HepG2 (cell line): ENCODE results near the gene CDK14. TPM values are rescaled to one million over a fixed set of nuclear protein-coding genes. Genes with fewer than 3 reads are reported as not detected.

Experiments used
- AHR ChIP-seq: IDR thresholded peaks from 2 replicates; pipeline ENCODE4 v1.6.1; 2018; ENCODE audit warnings: missing genetic modification reagents, missing compliant biosample characterization
- FOXM1 ChIP-seq: sonication (generic); formaldehyde crosslinking; IDR thresholded peaks from 2 replicates; pipeline ENCODE4 v1.5.0; 2020; ENCODE audit warnings: missing genetic modification reagents
- HOXA9 ChIP-seq: sonication (generic); formaldehyde crosslinking; IDR thresholded peaks from 2 replicates; pipeline ENCODE4 v1.8.1; 2022; ENCODE audit warnings: missing genetic modification reagents, mild to moderate bottlenecking, moderate library complexity, borderline replicate concordance
- MIXL1 ChIP-seq: IDR thresholded peaks from 2 replicates; pipeline ENCODE4 v1.6.1; 2016
- NR2F1 ChIP-seq, 2 experiments: fragments of 450-650 bp in 1 of 2; formaldehyde crosslinking in 1 of 2; IDR thresholded peaks; 2 replicates each; pipeline versions ENCODE4 v1.5.0 to v1.6.1; 2016 to 2020; ENCODE audit warnings: mild to moderate bottlenecking in 1 of 2, missing compliant biosample characterization in 1 of 2, missing genetic modification reagents in 1 of 2, moderate library complexity in 1 of 2
- REXO4 ChIP-seq: sonication (generic); formaldehyde crosslinking; IDR thresholded peaks from 2 replicates; pipeline ENCODE4 v1.8.0; 2022; ENCODE audit warnings: missing genetic modification reagents, mild to moderate bottlenecking, borderline replicate concordance
- SMC3 ChIP-seq: IDR thresholded peaks from 2 replicates; pipeline ENCODE4 v1.6.1; 2011; ENCODE audit warnings: low read length, improper control_type of control experiment
- TRIM24 ChIP-seq: sonication (generic); formaldehyde crosslinking; IDR thresholded peaks from 2 replicates; pipeline ENCODE4 v1.8.0; 2022; ENCODE audit warnings: mild to moderate bottlenecking, missing genetic modification reagents
- ZBTB10 ChIP-seq: sonication (generic); formaldehyde crosslinking; IDR thresholded peaks from 2 replicates; pipeline ENCODE4 v1.4.0; 2020; ENCODE audit warnings: missing genetic modification reagents, borderline replicate concordance
- ZBTB20 ChIP-seq: sonication (generic); formaldehyde crosslinking; IDR thresholded peaks from 2 replicates; pipeline ENCODE4 v1.8.1; 2023; ENCODE audit warnings: missing genetic modification reagents, low read depth, mild to moderate bottlenecking, borderline replicate concordance
- ZC3H13 ChIP-seq: sonication (generic); formaldehyde crosslinking; IDR thresholded peaks from 2 replicates; pipeline ENCODE4 v1.8.1; 2023; ENCODE audit warnings: mild to moderate bottlenecking, missing genetic modification reagents, moderate library complexity
- ZKSCAN1 ChIP-seq: fragments of 150-350 bp; IDR thresholded peaks from 2 replicates; pipeline ENCODE4 v1.6.1; 2014; ENCODE audit warnings: low read length
- ZNF772 ChIP-seq: sonication (generic); formaldehyde crosslinking; IDR thresholded peaks from 2 replicates; pipeline ENCODE4 v1.5.0; 2020; ENCODE audit warnings: mild to moderate bottlenecking, missing genetic modification reagents
- polyA plus RNA-seq, 8 experiments: library from polyadenylated mRNA; depleted of rRNA in 3 of 8; stranded (reverse) in 7 of 8; unstranded in 1 of 8; fragments of >200 nt; fragmentation: Illumina TruSeq in 4 of 8; extraction: Trizol in 4 of 8; gene quantifications; 2 replicates each; pipeline versions ENCODE4 v1.2.1 to v1.2.3, GENCODE V29; 2011 to 2016; ENCODE audit warnings: low read depth in 4 of 8, missing spikeins in 1 of 8, mixed read lengths in 1 of 8; ENCODE audit not compliant: insufficient read depth in 1 of 8
- total RNA-seq, 5 experiments: library from RNA; depleted of rRNA; stranded (reverse); fragments of >200 nt; fragmentation: Illumina TruSeq; extraction: Trizol; gene quantifications; 2 replicates each; pipeline ENCODE4 v1.2.3, GENCODE V29; 2016; ENCODE audit warnings: low read depth in 1 of 5
- TF ChIP-seq, protein P1 (sequence below): sonication (generic); formaldehyde crosslinking; conservative IDR thresholded peaks from 2 replicates; pipeline ENCODE4 v1.5.0; 2020; ENCODE audit warnings: missing genetic modification reagents

CDK14 gene
- total and polyA plus RNA-seq, 2 of the 13 experiments (the other 11 are each of a cell fraction or from before 2014, with no cell fraction given), result 0.26 to 0.71 TPM

DNA sequence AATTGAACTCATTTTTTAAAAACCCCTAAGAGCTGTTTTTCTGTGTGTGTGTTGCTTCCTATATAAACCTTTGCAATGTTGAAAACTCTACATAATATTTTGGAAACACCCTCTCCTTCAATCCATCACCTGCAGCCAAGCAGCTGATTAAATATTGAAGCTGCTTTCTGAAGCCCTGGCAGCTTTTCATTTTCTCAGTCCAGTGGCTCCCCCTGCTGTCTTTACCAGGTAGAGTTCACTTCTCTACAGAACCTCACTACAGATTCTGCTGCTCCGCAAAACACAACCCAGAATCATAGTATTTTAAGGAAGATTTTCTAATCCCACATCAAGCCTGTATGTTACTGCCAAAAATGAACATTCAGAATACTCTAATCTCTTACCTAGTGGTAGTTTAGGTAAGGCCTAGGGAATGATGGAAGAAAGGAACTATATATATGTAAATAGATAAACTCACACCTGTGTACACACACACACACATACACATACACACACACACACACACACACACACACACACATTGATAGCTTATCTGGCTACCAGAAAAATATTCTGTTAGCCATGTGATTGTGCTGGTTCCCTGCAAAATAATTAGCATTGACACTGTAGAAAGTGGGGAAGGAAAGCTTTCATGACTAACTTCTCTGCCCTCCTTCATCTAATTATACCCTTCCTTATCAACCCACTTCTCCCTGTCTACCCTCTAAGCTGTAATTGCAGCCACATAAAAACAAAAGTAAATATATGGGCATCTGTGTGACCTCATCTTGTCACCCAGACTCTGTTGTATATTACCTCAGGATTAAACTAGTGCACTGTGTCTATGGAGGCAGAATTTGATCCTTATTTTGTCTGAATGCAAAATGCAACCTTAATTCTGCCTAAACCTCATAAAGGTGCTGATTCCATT is 438.6 kb downstream of the CDK14 start (continued):
- TF ChIP-seq ZNF772 (CRISPR knock-in tag), result no peak
- TF ChIP-seq FOXM1 (CRISPR knock-in tag), result no peak
- no peak for TF ChIP-seq REXO4 (CRISPR knock-in tag)
- no peak for TF ChIP-seq ZBTB10 (CRISPR knock-in tag)
- no peak for TF ChIP-seq NR2F1 (CRISPR knock-in tag; IDR thresholded peaks at IDR 0.05)
- no peak for TF ChIP-seq ZKSCAN1
- TF ChIP-seq ZBTB20 (CRISPR knock-in tag), result no peak
- no peak for TF ChIP-seq AHR (CRISPR knock-in tag)
- no peak for TF ChIP-seq MIXL1 (CRISPR knock-in tag)
- no peak for TF ChIP-seq HOXA9 (CRISPR knock-in tag)
- TF ChIP-seq ZC3H13 (CRISPR knock-in tag), result no peak
- TF ChIP-seq, protein P1, sequence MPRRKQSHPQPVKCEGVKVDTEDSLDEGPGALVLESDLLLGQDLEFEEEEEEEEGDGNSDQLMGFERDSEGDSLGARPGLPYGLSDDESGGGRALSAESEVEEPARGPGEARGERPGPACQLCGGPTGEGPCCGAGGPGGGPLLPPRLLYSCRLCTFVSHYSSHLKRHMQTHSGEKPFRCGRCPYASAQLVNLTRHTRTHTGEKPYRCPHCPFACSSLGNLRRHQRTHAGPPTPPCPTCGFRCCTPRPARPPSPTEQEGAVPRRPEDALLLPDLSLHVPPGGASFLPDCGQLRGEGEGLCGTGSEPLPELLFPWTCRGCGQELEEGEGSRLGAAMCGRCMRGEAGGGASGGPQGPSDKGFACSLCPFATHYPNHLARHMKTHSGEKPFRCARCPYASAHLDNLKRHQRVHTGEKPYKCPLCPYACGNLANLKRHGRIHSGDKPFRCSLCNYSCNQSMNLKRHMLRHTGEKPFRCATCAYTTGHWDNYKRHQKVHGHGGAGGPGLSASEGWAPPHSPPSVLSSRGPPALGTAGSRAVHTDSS (CRISPR knock-in tag), result no peak
- TF ChIP-seq TRIM24 (CRISPR knock-in tag), result no peak
- peak; percentile 59 for TF ChIP-seq SMC3
